Thoracic aorta (tissue), 2 donors: Measurements from ENCODE around the gene CLEC4A. TPM values are rescaled to one million over a fixed set of nuclear protein-coding genes. Genes with fewer than 3 reads are reported as not detected.
"Not testable (repeated sequence)": the region's sequence is repeated elsewhere in the genome, so short reads cannot be mapped to it uniquely, and the experiment has no call there.

Source experiments
- ATAC-seq: fragments of 150-250 bp; one replicate; pipeline ENCODE4 v1.8.0; 2017; ENCODE audit warnings: low read depth; ENCODE audit not compliant: insufficient number of reproducible peaks, low FRiP score
- DNase-seq: peaks from one replicate; pipeline ENCODE4 v3.0.0-alpha.2; 2020; ENCODE audit warnings: low spot score
- H3K27ac ChIP-seq, 2 donors: fragments of 200-600 bp; sonication (generic); 1 replicate in 1 of 2; 2 replicates in 1 of 2; pipeline ENCODE4 v1.5.1; 2016; ENCODE audit warnings: mild to moderate bottlenecking in 2 of 2, moderate library complexity in 2 of 2
- H3K27me3 ChIP-seq: fragments of 200-600 bp; sonication (generic); replicated peaks from 2 replicates; pipeline ENCODE4 v1.6.0; 2016; ENCODE audit warnings: mild to moderate bottlenecking; ENCODE audit not compliant: insufficient read depth
- H3K36me3 ChIP-seq: fragments of 200-600 bp; sonication (generic); one replicate; pipeline ENCODE4 v1.5.1; 2016
- H3K4me1 ChIP-seq, 2 donors: fragments of 200-600 bp; sonication (generic); 1 replicate in 1 of 2; 2 replicates in 1 of 2; pipeline versions ENCODE4 v1.5.1 to v1.6.0; 2016; ENCODE audit warnings: low read depth in 2 of 2, mild to moderate bottlenecking in 1 of 2; ENCODE audit not compliant: control insufficient read depth in 1 of 2
- H3K4me3 ChIP-seq: fragments of 200-600 bp; sonication (generic); 2 replicates; pipeline ENCODE4 v1.5.1; 2016; ENCODE audit warnings: mild to moderate bottlenecking
- H3K9me3 ChIP-seq: fragments of 200-600 bp; sonication (generic); 2 replicates; pipeline ENCODE4 v1.5.1; 2016
- CTCF ChIP-seq: fragments of 200-600 bp; sonication (generic); IDR thresholded peaks from one replicate; pipeline ENCODE4 v1.5.1; 2019; ENCODE audit warnings: antibody characterized with exemption
- total RNA-seq, 2 donors: library from RNA; depleted of rRNA; stranded (reverse); fragments of >200 nt; gene quantifications; one replicate each; pipeline versions ENCODE4 v1.1.0 to v1.2.3, GENCODE V29; 2016

CLEC4A gene
- total RNA-seq, 2 donors from 2014 or later, result 4.2 to 5.1 TPM

- Histone ChIP-seq H3K27ac (peak overlapping the region in 1 of 2 donors; percentile 24), H3K36me3 (no peaks in the 10 kb centered on the region), H3K4me1 (peaks cover 13 to 22% of the 10 kb centered on the region in 2 donors), H3K9me3 (no peaks in the 10 kb centered on the region), H3K4me3 (no peak overlapping the region), H3K27me3 (no peaks in the 10 kb centered on the region)
- no peak for TF ChIP-seq CTCF
- DNase-seq (no peak), ATAC-seq (no peak)
Observed at GRCh38 chr12:8078916-8079315, 44.5 kb upstream of the CLEC4A start.

GRCh38 chr12:8080120-8080519, 43.3 kb upstream of the CLEC4A start:
- H3K9me3 ChIP-seq, result no peaks in the 10 kb centered on the region
- peak overlapping the region in 1 of 2 donors; percentile 80 for H3K27ac ChIP-seq
- H3K4me3 ChIP-seq, result no peak overlapping the region
- H3K4me1 ChIP-seq, result peaks cover 13 to 28% of the 10 kb centered on the region in 2 donors
- no peaks in the 10 kb centered on the region for H3K27me3 ChIP-seq
- H3K36me3 ChIP-seq, result no peaks in the 10 kb centered on the region
- no peak for TF ChIP-seq CTCF
- ATAC-seq (no peak), DNase-seq (no peak)

- Histone ChIP-seq H3K4me1 (peaks cover 13 to 28% of the 10 kb centered on the region in 2 donors), H3K36me3 (no peaks in the 10 kb centered on the region), H3K4me3 (peak overlapping the region; percentile 74), H3K9me3 (no peaks in the 10 kb centered on the region), H3K27me3 (no peaks in the 10 kb centered on the region), H3K27ac (peak overlapping the region; percentile 80 to 91)
- DNase-seq, result no peak
- TF ChIP-seq CTCF, result no peak
- peak; percentile 25 for ATAC-seq
Observed at GRCh38 chr12:8081251-8081920, 42.0 kb upstream of the CLEC4A start.

- peak overlapping the region; percentile 74 for H3K4me3 ChIP-seq
- no peak for DNase-seq
- no peak for TF ChIP-seq CTCF
- no peaks in the 10 kb centered on the region for H3K9me3 ChIP-seq
- H3K4me1 ChIP-seq, result peaks cover 19 to 28% of the 10 kb centered on the region in 2 donors
- no peaks in the 10 kb centered on the region for H3K27me3 ChIP-seq
- H3K36me3 ChIP-seq, result no peaks in the 10 kb centered on the region
- peak overlapping the region; percentile 80 to 91 for H3K27ac ChIP-seq
- no peak for ATAC-seq
Observed at GRCh38 chr12:8082808-8083100, 40.7 kb upstream of the CLEC4A start.

- H3K4me3 ChIP-seq, ATAC-seq, DNase-seq, H3K36me3 ChIP-seq, H3K27me3 ChIP-seq, H3K9me3 ChIP-seq, H3K27ac ChIP-seq: not testable (repeated sequence)
- H3K4me1 ChIP-seq, result peaks cover 19 to 28% of the 10 kb centered on the region in 2 donors
Observed at GRCh38 chr12:8084351-8084750, 39.1 kb upstream of the CLEC4A start.

DNA sequence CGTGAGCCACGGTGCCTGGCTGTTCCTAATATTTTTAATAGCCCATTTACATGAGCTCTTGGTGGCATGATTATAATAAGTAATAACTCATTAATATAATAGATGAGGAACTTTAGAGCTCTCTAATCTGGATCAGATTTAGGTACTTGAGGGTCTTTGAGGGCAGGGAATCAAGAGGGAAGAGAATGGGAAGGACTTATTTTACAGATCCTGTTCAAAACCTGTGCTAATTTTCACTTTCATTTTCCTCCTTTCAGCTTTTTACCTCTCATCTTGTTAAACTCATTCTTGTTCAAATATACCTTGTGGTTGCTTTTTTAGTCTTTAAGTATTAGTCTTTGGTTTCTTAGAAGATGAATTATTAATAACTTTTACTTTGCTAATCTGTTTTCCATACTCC, 35.8 kb upstream of the CLEC4A start:
- TF ChIP-seq CTCF, result no peak
- ATAC-seq (no peak), DNase-seq (no peak)
- H3K27me3 ChIP-seq, result no peaks in the 10 kb centered on the region
- H3K27ac ChIP-seq, result no peak overlapping the region
- no peak overlapping the region for H3K4me3 ChIP-seq
- peaks cover 11 to 17% of the 10 kb centered on the region in 2 donors for H3K4me1 ChIP-seq
- no peaks in the 10 kb centered on the region for H3K9me3 ChIP-seq
- peaks cover 32% of the 10 kb centered on the region for H3K36me3 ChIP-seq
